GM18519 (cell line): Measurements from ENCODE around the gene HOOK1.
"Not testable (repeated sequence)": the region's sequence is repeated elsewhere in the genome, so short reads cannot be mapped to it uniquely, and the experiment has no call there.

Experiments
- ATAC-seq: cut with Tn5 transposase; IDR thresholded peaks from one replicate; pipeline ENCODE4 v1.9.1; 2021; ENCODE audit warnings: mild to moderate bottlenecking, moderate library complexity; ENCODE audit not compliant: unreplicated experiment, low FRiP score

Gene HOOK1

GRCh38 chr1:59880735-59881134, 66.0 kb downstream of the HOOK1 start:
- ATAC-seq, result no peak

DNA sequence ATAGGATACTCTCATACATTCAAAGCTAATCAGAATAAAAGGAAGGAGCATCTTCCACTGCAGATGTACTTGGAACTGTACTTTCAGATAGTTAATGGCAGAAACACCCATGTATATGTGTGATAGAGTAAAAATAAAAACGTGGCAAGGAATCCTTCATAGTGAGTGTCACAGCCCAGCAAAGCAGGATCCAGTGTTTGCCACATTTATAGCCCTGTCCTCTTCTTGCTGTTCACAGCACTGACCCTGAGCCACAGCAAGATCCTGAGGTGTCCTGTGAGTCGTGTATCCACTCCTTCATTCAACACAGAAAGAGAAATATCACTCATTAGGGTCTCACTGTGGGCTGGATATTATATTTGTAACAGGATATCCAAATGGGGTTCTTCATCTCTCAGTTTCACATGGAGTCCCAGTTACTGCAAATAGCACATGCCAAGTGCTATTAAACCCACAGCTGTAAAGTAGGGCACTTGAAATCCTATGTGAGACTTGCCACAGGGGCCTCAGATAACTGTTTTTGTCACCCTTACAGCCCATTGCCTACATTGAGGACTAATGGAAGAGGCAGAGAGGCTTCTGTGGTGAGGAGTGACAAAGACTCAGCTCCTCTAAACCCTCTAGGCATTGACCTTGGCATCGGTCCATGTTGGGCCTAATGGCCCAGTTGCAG, 70.5 kb downstream of the HOOK1 start:
- ATAC-seq, result no peak

GRCh38 chr1:59892841-59893811, 78.4 kb downstream of the HOOK1 start:
- ATAC-seq, result no peak

DNA sequence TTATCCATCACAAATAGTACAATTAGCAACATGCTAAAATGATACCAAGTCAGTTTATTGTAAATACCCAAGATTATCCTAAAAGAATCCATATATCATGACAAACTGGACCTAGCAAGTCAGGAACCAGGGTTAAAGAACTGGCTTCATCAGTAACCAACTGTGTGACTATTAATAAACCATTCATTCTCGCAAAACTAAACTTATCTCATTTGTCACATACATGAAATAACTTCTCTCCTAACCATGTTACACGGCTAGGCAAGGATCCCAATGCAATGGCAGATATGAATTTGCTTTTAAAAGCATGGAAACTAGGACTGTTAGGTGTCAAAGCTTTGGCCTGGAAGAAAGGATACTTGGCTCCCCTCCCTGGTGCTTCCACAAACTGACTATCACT, 82.4 kb downstream of the HOOK1 start:
- ATAC-seq, result no peak

- ATAC-seq, result no peak
Measured at GRCh38 chr1:59898927-59899326, 84.2 kb downstream of the HOOK1 start.

DNA sequence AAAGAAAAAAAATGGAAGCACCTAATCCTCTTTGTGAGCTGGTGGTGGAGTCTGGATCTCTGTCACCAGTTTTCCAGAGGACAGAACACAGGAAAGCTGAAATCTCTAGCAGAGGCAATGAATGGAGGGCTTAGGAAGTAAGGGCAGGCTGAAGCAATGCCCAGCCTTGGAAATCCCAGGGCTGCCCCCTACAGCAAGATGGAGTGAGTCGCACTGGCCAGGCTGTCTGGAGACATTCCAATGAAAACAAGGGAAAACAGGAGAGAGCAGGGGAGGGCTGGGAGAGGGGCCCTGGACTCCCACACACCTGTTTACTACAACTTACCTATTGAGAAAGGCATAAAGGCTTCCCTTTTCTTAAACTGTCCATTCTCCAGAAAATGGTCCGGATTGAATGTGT, 85.9 kb downstream of the HOOK1 start:
- ATAC-seq, result no peak

GRCh38 chr1:59901770-59902388, 87.1 kb downstream of the HOOK1 start:
- no peak for ATAC-seq

- peak; percentile 54 for ATAC-seq
Measured at GRCh38 chr1:59903141-59903754, 88.5 kb downstream of the HOOK1 start.

DNA sequence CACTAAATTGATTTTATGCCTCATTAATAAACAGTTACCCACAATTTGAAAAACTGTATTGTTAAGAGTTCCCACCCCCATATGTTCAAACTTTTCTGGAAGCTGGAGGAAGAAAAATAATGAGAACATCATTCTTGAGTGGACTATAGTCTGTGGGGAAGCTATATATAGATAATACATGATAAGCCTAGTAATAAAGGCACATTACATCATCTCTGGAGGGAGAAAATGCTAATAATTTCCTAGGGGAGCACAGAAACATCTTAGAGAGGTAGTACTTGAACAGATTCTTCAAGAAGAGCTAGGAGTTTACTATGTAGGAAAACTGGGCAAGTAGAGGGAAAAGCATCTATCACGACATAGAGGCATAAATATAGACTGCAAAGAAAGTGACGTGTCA, 92.2 kb downstream of the HOOK1 start:
- no peak for ATAC-seq

DNA sequence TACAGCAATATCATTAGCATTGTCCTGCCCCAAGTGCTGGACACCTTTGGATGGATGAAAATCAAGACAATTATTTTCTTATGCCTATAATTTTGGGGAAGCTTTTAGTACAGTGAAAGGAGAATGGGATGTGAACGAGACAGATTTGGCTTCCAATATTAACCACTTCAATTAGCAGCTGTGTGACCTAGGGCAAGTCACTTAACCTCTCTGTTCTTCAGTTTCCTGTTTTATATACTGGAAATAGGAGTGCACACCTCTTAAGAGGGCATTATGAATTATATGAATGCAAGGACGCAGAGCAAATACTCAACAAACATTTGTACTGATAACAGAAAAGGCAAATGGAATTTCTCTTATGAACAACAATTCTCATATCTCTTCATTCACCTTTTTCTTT, 93.3 kb downstream of the HOOK1 start:
- ATAC-seq, result no peak

DNA sequence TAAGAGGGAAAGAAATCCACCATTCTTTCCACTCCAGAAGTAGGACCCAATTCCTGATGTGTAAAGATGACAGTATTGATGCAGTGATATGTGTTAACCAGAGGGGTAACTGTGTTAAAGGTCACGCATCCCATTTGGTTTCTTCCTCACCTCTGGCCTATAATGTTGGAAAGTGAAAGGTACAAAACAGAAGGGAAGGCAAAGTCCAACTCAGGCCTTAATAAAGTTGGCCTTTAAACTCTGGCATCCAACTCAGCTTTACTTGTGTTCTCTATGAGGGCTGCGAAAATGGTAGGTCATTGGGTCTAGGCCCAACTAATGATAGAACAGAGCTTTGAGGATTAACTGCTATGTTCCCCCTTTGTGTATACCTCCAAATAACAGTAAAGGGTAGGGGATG, 93.9 kb downstream of the HOOK1 start:
- no peak for ATAC-seq

- not testable (repeated sequence) for ATAC-seq
Measured at GRCh38 chr1:59914791-59915286, 100.1 kb downstream of the HOOK1 start.

GRCh38 chr1:59915516-59915915, 100.8 kb downstream of the HOOK1 start:
- no peak for ATAC-seq

- no peak for ATAC-seq
Measured at GRCh38 chr1:59917026-59917784, 102.5 kb downstream of the HOOK1 start.

DNA sequence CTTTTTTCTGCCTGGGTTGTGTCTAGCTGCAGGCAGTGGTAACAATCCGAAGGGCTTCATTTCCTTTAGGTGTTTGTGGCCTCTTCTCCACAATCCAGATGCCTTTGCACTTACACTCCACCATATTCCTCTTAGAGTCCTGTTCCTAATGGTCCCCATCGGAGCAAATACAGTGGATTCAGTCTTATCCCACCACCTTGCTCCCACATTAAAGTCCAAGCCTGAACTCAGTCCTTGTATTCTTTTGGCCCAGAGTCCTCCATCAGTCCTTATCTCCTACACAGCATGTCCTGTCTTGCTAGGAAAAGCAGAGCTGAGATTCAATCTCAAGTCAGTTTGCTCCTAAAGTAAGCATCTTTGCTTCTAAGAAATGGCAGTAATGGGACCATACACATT, 103.0 kb downstream of the HOOK1 start:
- ATAC-seq, result no peak

DNA sequence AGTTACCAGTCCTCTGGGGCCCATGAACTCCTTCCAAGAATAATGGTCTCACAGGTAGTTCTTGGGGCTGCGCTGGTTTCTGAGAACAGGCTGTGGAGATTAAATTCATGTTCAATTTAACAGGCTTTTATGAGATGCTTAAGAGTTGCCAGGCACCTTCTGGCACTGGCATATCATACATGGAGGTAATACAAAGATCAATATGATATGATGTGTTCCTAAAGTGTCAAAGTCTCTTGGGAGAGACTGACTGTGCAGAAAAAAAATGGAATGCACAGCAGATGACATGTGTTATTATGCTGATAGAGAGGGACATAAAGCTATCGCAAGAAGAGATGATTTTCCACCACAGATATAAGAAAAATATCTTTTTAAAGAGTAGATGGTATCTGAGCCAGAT, 105.0 kb downstream of the HOOK1 start:
- ATAC-seq, result no peak

- ATAC-seq, result not testable (repeated sequence)
Measured at GRCh38 chr1:59921258-59921899, 106.6 kb downstream of the HOOK1 start.

DNA sequence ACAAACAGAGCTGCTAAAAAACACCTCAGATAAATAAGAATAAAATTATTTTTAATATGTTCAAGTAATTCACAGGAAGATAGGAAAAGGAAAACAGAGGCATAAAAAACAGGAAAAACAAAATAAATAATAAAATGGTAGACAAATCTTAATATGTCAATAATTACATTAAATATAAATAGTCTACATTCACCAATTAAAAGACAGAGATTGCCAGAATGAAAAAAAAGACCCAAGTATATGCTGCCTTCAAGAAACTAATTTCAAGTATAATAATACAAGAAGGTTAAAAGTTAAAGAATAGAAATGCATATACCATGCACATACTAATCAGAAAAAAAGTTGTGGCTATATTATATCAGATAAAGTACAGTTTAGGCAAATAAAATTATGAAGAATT, 109.9 kb downstream of the HOOK1 start:
- no peak for ATAC-seq
